ENCODE results near the gene MYH10. TPM values are rescaled to one million over a fixed set of nuclear protein-coding genes. Genes with fewer than 3 reads are reported as not detected.

Gene MYH10
- total RNA-seq, 1 donor from 2014 or later: 218 TPM

DNA sequence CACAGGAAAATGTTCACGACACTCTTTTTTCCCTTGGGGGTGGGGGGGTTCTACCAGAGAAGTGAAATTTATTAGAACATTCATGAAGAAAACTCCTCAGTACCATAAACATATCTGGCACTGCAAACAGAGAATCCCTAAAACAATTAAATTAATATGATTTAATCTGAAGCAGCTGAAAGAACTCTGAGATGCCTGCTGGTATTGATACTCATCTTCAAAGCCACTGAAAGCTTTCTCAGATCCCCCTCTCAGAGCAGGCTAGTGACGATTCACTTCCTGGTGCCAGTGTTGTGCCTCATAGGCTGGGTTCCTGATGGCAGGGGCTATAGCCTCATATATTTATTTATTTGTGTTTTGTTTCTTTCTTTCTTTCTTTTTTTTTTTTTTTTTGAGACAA lies 52.7 kb downstream of the MYH10 start:
- H3K4me3 Mint-ChIP-seq (ENCODE audit: unreplicated experiment): no peak overlapping the region
- no peaks in the 10 kb centered on the region for H3K9me3 Mint-ChIP-seq (ENCODE audit: unreplicated experiment)
- TF ChIP-seq, protein P1, sequence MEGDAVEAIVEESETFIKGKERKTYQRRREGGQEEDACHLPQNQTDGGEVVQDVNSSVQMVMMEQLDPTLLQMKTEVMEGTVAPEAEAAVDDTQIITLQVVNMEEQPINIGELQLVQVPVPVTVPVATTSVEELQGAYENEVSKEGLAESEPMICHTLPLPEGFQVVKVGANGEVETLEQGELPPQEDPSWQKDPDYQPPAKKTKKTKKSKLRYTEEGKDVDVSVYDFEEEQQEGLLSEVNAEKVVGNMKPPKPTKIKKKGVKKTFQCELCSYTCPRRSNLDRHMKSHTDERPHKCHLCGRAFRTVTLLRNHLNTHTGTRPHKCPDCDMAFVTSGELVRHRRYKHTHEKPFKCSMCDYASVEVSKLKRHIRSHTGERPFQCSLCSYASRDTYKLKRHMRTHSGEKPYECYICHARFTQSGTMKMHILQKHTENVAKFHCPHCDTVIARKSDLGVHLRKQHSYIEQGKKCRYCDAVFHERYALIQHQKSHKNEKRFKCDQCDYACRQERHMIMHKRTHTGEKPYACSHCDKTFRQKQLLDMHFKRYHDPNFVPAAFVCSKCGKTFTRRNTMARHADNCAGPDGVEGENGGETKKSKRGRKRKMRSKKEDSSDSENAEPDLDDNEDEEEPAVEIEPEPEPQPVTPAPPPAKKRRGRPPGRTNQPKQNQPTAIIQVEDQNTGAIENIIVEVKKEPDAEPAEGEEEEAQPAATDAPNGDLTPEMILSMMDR (IDR thresholded peaks at IDR 0.05; ENCODE audit: partially characterized antibody, unreplicated experiment): no peak
- H3K27ac Mint-ChIP-seq (ENCODE audit: unreplicated experiment): no peak overlapping the region
- no peaks in the 10 kb centered on the region for H3K36me3 Mint-ChIP-seq (ENCODE audit: unreplicated experiment)
- H3K27me3 Mint-ChIP-seq (ENCODE audit: unreplicated experiment): no peaks in the 10 kb centered on the region
- H3K4me1 Mint-ChIP-seq (ENCODE audit: low read depth, unreplicated experiment): peaks cover 5% of the 10 kb centered on the region
- no peak for DNase-seq

DNA sequence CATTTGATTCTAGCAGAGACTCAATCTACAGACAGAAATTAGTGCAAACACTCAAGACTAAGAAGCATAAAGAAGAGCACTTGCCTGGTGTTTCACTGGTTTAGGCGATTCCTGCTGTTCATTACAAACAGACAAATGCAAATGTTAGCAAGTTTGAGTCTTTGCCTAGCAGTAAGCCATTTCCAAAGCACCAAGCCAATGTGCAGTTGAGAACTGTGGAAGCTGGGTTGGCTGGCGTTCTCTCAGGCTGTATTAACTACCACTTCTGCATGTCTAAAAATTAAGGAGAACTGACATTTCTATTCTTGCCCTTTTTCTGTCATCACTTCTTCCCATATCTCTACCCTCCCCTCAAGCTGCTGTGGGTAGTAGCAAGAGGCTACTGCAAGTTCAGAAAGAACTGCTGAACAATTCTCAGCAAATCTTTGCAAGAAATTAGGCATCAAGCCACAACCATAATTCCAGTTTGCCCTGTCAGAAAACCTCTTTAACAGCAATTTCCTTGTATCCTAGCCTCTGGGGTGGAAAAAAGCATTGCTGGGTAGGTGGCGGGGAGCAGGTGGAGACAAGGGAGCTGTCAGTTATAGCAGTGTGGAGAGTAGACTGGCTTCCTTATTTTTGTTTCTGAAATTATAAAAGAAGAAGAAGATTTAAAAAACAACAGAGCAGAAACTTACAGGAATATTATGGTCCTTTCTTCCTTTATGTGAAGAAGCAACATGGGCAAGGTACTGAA lies 53.8 kb downstream of the MYH10 start:
- no peaks in the 10 kb centered on the region for H3K27me3 Mint-ChIP-seq (ENCODE audit: unreplicated experiment)
- no peaks in the 10 kb centered on the region for H3K36me3 Mint-ChIP-seq (ENCODE audit: unreplicated experiment)
- H3K9me3 Mint-ChIP-seq (ENCODE audit: unreplicated experiment): no peaks in the 10 kb centered on the region
- no peak overlapping the region for H3K27ac Mint-ChIP-seq (ENCODE audit: unreplicated experiment)
- no peak for DNase-seq
- no peak overlapping the region for H3K4me3 Mint-ChIP-seq (ENCODE audit: unreplicated experiment)
- TF ChIP-seq, protein P1 (IDR thresholded peaks at IDR 0.05; ENCODE audit: partially characterized antibody, unreplicated experiment): no peak
- peaks cover under 1% of the 10 kb centered on the region for H3K4me1 Mint-ChIP-seq (ENCODE audit: low read depth, unreplicated experiment)

DNA sequence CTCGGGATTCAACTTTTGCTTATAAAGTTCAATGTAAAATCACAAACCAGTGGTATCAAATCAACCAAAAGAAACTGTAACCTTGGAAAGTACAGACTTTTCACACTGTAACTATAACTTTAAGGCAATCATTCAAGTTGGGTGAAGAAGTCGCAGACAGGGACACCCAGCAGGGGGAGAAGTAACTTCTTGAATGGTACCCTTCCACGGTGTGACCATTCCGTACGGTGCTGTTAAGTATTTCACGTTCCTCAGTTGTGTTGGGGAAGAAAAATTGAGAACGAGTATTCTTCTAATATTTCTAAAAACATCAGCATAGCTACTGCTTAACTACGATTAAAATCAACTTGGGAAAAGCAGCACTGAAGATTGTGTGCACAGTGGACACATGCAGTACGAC lies 55.8 kb downstream of the MYH10 start:
- no peaks in the 10 kb centered on the region for H3K36me3 Mint-ChIP-seq (ENCODE audit: unreplicated experiment)

DNA sequence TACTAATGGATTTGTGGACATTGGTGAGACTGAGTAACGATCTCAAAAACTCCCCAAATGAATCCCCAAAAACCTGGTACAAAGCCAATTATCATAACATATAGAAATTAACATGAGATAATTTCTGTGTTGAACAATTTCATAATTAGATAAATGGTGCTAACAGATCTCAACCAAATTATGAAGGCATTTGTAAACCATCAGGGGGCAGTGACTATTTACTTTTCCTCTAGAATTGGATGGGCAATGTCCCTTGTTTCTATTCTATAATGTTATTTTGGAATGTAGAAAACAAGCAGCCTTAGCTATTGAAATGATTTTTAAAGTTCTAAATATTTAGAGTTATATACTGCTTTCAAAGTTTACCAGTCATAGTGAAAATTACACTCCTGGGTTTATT lies 57.8 kb downstream of the MYH10 start:
- no peak overlapping the region for H3K27ac Mint-ChIP-seq (ENCODE audit: unreplicated experiment)
- no peaks in the 10 kb centered on the region for H3K36me3 Mint-ChIP-seq (ENCODE audit: unreplicated experiment)
- H3K9me3 Mint-ChIP-seq (ENCODE audit: unreplicated experiment): no peaks in the 10 kb centered on the region
- H3K27me3 Mint-ChIP-seq (ENCODE audit: unreplicated experiment): no peaks in the 10 kb centered on the region
- DNase-seq: no peak
- no peak overlapping the region for H3K4me3 Mint-ChIP-seq (ENCODE audit: unreplicated experiment)
- no peaks in the 10 kb centered on the region for H3K4me1 Mint-ChIP-seq (ENCODE audit: low read depth, unreplicated experiment)
- TF ChIP-seq, protein P1 (IDR thresholded peaks at IDR 0.05; ENCODE audit: partially characterized antibody, unreplicated experiment): no peak

More for the DNA sequence above, 55.8 kb downstream of the MYH10 start:
- TF ChIP-seq, protein P1 (IDR thresholded peaks at IDR 0.05; ENCODE audit: partially characterized antibody, unreplicated experiment): no peak
- DNase-seq: no peak
- Mint-ChIP-seq H3K4me1 (ENCODE audit: low read depth, unreplicated experiment) (no peaks in the 10 kb centered on the region), H3K27ac (ENCODE audit: unreplicated experiment) (no peak overlapping the region), H3K4me3 (ENCODE audit: unreplicated experiment) (no peak overlapping the region), H3K9me3 (ENCODE audit: unreplicated experiment) (no peaks in the 10 kb centered on the region), H3K27me3 (ENCODE audit: unreplicated experiment) (no peaks in the 10 kb centered on the region)

DNA sequence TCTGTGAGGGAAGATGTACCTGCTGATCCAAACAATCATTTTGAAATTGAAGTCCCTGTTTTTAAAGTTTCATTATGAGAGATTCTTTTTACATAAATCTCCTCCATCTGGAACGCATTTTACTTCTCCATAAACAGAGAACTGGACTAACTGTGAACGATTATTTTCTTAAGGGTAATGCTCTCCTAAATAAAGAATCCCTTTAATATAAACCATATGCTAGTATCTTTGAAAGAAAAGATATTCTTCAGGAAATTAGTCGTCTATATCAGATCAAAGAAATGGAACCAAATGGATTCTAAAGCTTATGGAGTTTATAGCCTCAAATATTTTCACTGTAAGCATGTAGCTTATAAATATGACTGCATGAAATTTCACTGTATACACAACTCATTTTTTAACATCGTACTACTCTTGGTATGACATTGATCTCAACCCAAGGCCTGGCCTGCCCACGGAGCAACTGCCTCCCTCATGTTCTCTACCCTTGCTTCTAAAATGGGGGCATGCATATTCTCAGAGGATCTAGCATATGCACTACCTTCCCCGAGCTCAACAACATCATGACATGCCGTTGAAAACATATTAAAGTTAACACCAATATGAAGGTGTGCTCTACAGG lies 66.4 kb downstream of the MYH10 start:
- H3K27me3 Mint-ChIP-seq (ENCODE audit: unreplicated experiment): no peaks in the 10 kb centered on the region
- peak overlapping the region; percentile 88 for H3K27ac Mint-ChIP-seq (ENCODE audit: unreplicated experiment)
- peak overlapping the region; percentile 40 for H3K4me3 Mint-ChIP-seq (ENCODE audit: unreplicated experiment)
- H3K9me3 Mint-ChIP-seq (ENCODE audit: unreplicated experiment): no peaks in the 10 kb centered on the region
- no peaks in the 10 kb centered on the region for H3K36me3 Mint-ChIP-seq (ENCODE audit: unreplicated experiment)
- TF ChIP-seq, protein P1 (IDR thresholded peaks at IDR 0.05; ENCODE audit: partially characterized antibody, unreplicated experiment): no peak
- H3K4me1 Mint-ChIP-seq (ENCODE audit: low read depth, unreplicated experiment): peaks cover 26% of the 10 kb centered on the region
- DNase-seq: no peak

Measured in glutamatergic neuron (in vitro differentiated cells).